Adrenal gland (tissue), 12 donors: ENCODE measurements around the gene SNAP47. TPM values are rescaled to one million over a fixed set of nuclear protein-coding genes. Genes with fewer than 3 reads are reported as not detected.

ENCODE experiments used
- DNase-seq, 7 donors: peaks; one replicate each; pipeline ENCODE4 v3.0.0-alpha.2; 2019 to 2020
- H3K27ac ChIP-seq, 5 donors: fragments of 200-600 bp; sonication (generic) in 4 of 5; 1 replicate in 3 of 5; 2 replicates in 2 of 5; pipeline versions ENCODE4 v1.5.1 to v1.8.0; 2016 to 2020; ENCODE audit warnings: mild to moderate bottlenecking in 1 of 5
- H3K27me3 ChIP-seq: fragments of 200-600 bp; 2 replicates; pipeline ENCODE4 v1.8.0; 2021
- H3K36me3 ChIP-seq, 2 donors: fragments of 200-600 bp; replicated peaks in 1 of 2; 1 replicate in 1 of 2; 2 replicates in 1 of 2; pipeline versions ENCODE4 v1.5.1 to v1.8.0; 2018 to 2022
- H3K4me1 ChIP-seq, 2 donors: fragments of 200-600 bp; replicated peaks in 1 of 2; 1 replicate in 1 of 2; 2 replicates in 1 of 2; pipeline versions ENCODE4 v1.5.1 to v1.8.0; 2018 to 2021
- H3K4me3 ChIP-seq, 4 donors: fragments of 200-600 bp; sonication (generic) in 3 of 4; one replicate each; pipeline ENCODE4 v1.5.1; 2016 to 2018
- H3K9me3 ChIP-seq, 3 donors: fragments of 200-600 bp; sonication (generic) in 1 of 3; replicated peaks in 1 of 3; 1 replicate in 2 of 3; 2 replicates in 1 of 3; pipeline versions ENCODE4 v1.5.1 to v1.8.0; 2016 to 2021
- CTCF ChIP-seq, 6 experiments: fragments of 450-650 bp in 4 of 6; fragments of 200-600 bp in 2 of 6; sonication (generic) in 1 of 6; IDR thresholded peaks; 1 replicate in 5 of 6; 2 replicates in 1 of 6; pipeline versions ENCODE4 v1.5.1 to v1.8.0; 2016 to 2021; ENCODE audit warnings: antibody characterized with exemption in 6 of 6, mild to moderate bottlenecking in 2 of 6, moderate library complexity in 1 of 6
- POLR2A ChIP-seq, 2 donors: fragments of 450-650 bp; IDR thresholded peaks; one replicate each; pipeline ENCODE4 v1.6.1; 2017; ENCODE audit warnings: antibody characterized with exemption in 2 of 2, mild to moderate bottlenecking in 2 of 2, moderate library complexity in 1 of 2
- WGBS, 4 donors: extraction: QIAGEN DNeasy Blood & Tissue Kit in 2 of 4; methylation state at CpG; one replicate each; pipeline versions ENCODE4 v1.1.5 to v1.1.7; 2013 to 2017; 5-methylcytosine and 5-hydroxymethylcytosine counted together
- intact Hi-C, 2 donors: fragments of 100-400 bp; cut with DNase I; formaldehyde crosslinking; loops; one replicate each; pipeline versions ENCODE4 v1.14.1 to v1.15.0; 2022 to 2023
- polyA plus RNA-seq, 3 donors: library from polyadenylated mRNA; stranded (reverse); fragments of 200-250 nt in 2 of 3; fragments of 350-450 nt in 1 of 3; fragmentation: Illumina TruSeq in 1 of 3; extraction: RNeasy Lipid Tissue Mini Kit (QIAGEN cat#74804) in 1 of 3; gene quantifications; one replicate each; pipeline ENCODE4 v1.2.3, GENCODE V29; 2013 to 2014
- total RNA-seq, 9 donors: library from RNA; depleted of rRNA in 4 of 9; stranded (reverse); fragments of >200 nt in 4 of 9; fragments of 120-200 nt in 1 of 9; fragmentation: NEBNext Ultra II Directional in 1 of 9; extraction: Animal tissue kit (Norgen Biotek cat#: 25700) in 1 of 9; gene quantifications; one replicate each; pipeline versions ENCODE4 v1.1.0 to v1.2.4, GENCODE V29; 2013 to 2023
- donor health status: healthy with polysubstance abuse.
- donor health status: Bipolar disorder and iron deficiency.
- donor health status: DM: yes; HTN: yes; CAD: no.
- donor health status: DM: no; HTN: no; CAD: no.
- donor health status: DM: no; HTN: no; CAD: no.
- donor health status: DM: yes; HTN: yes; CAD: no.

Gene SNAP47
- total and polyA plus RNA-seq, 12 donors: 24.5 to 216 (median 103) TPM

GRCh38 chr1:227741166-227741870 is 6.1 kb downstream of the SNAP47 start:
- intact Hi-C loops: no loop called here
- peak in 1 of 7 donors; percentile 12 for DNase-seq
- Histone ChIP-seq H3K4me1 (peaks cover 0 to 10% of the 10 kb centered on the region in 2 donors), H3K9me3 (no peaks in the 10 kb centered on the region), H3K36me3 (no peaks in the 10 kb centered on the region), H3K4me3 (no peak overlapping the region), H3K27ac (no peak overlapping the region), H3K27me3 (no peaks in the 10 kb centered on the region)
- TF ChIP-seq POLR2A (IDR thresholded peaks at IDR 0.05) (no peak), CTCF (IDR thresholded peaks at IDR 0.05) (no peak)
- WGBS, 4 donors: 80 to 93% (median 83%) methylated on average over 13 to 17 of the region's 17 CpGs

GRCh38 chr1:227742738-227743715 is 7.8 kb downstream of the SNAP47 start:
- Histone ChIP-seq H3K27ac (no peak overlapping the region), H3K9me3 (no peaks in the 10 kb centered on the region), H3K36me3 (peaks cover 0 to 4% of the 10 kb centered on the region in 2 donors), H3K4me3 (no peak overlapping the region), H3K27me3 (no peaks in the 10 kb centered on the region), H3K4me1 (peaks cover 8 to 10% of the 10 kb centered on the region in 2 donors)
- no peak for DNase-seq
- 87 to 94% (median 91%) methylated on average over 10 to 18 of the region's 18 CpGs for WGBS, 4 donors
- TF ChIP-seq CTCF (IDR thresholded peaks at IDR 0.05): no peak
- TF ChIP-seq POLR2A (IDR thresholded peaks at IDR 0.05): no peak
- intact Hi-C loops: no loop called here

GRCh38 chr1:227744668-227745067 is 9.4 kb downstream of the SNAP47 start:
- intact Hi-C loops: no loop called here
- TF ChIP-seq POLR2A (IDR thresholded peaks at IDR 0.05) (no peak), CTCF (IDR thresholded peaks at IDR 0.05) (no peak)
- Histone ChIP-seq H3K27ac (peak overlapping the region in 1 of 5 donors; percentile 28), H3K27me3 (no peaks in the 10 kb centered on the region), H3K9me3 (no peaks in the 10 kb centered on the region), H3K4me3 (no peak overlapping the region), H3K36me3 (peaks cover 0 to 8% of the 10 kb centered on the region in 2 donors), H3K4me1 (peaks cover 24 to 27% of the 10 kb centered on the region in 2 donors)
- no peak for DNase-seq
- 70 to 94% (median 87%) methylated on average over 3 to 8 of the region's 8 CpGs for WGBS, 4 donors
